Posterior cingulate gyrus (tissue), 11 donors: ENCODE results near the gene PIK3AP1.
"Not testable (repeated sequence)": the region's sequence is repeated elsewhere in the genome, so short reads cannot be mapped to it uniquely, and the experiment has no call there.

Experiments used
- DNase-seq, 10 donors: peaks; one replicate each; pipeline versions ENCODE4 v3.0.0 to v3.0.0-alpha.2; 2020 to 2021; ENCODE audit warnings: mixed read lengths in 3 of 10
- intact Hi-C: fragments of 100-400 bp; cut with DNase I; formaldehyde crosslinking; loops from one replicate; pipeline ENCODE4 v1.15.1; 2023

Gene PIK3AP1

DNA sequence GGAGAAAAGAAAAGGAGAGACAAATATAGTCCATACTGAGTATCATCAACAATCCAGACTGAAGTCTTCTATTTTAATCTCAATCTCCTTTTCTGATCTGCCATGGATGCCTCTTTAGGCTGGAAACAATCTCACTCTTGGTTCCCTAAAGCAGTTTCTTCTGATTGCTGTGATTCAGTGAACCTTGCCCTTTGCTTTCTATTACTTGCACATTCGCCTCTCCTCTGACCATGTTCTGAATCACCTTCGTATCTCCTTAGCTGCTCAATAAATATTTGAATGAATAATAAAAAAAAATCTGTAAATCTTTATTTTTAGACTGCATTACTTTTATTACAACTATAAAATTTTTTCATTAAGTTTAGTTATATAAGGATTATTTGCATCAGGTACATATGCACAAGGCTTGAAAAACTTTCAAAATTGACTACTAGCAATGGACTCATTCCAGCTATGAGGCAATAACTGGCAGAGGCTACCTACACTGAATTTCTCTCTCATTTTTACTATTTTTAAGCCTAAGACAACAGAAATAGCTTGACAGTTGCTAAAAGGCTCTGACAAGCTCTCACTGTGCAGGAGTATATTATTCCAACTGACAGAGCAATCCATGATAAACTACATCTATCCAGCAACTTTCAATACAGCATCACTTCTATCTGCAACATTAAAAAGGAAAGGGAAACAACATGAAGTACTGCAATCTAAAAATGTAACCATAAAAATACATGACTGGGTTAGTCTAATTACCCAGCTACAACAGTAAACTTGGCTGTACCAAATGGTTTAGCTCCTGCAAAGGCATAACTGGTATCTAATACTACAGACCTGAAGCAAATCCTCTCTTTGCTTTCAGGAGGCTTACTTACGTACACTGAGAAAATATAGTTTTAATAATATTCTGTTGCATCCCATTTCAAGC lies 159.1 kb downstream of the PIK3AP1 start:
- intact Hi-C loops = no loop called here
- DNase-seq = no peak

DNA sequence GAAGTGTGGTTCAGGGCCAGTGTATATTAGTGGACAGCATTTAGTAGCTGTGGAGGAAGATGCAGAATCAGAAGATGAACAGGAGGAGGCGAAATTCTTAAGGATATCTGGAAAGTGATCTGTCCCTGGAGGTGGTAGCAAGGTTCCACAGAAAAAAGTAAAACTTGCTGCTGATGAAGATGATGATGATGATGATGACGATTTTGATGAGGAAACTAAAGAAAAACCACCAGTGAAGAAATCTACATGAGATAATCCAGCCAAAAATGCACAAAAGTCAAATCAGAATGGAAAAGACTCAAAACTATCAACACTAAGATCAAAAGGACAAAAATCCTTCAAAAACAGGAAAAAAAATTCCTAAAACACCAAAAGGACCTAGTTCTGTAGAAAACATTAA lies 159.8 kb downstream of the PIK3AP1 start:
- DNase-seq = no peak
- intact Hi-C loops = no loop called here

DNA sequence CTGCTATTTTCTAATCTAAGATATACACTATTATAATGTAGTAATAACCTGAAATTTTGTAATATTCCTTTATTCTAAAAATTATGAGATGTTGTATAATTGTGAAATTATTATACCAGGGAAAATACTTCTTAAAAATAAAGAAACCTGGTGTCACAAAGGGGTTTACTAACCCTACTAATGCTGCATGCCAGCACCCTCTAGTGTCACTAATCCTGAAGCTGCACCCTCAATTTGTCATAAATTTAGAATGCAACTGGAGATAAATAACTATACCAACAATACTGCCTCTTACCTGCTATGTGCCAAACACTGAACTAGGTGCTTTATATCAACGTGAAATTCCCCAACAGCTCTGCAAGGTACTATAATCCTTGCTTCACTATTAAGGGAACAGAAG lies 164.3 kb downstream of the PIK3AP1 start:
- intact Hi-C loops = loop anchor here (5.0 kb wide), 2 partner anchors 159 to 179 kb away; no protein-coding TSS in a partner anchor
- DNase-seq = peak in 2 of 10 donors; percentile 5 to 26

DNA sequence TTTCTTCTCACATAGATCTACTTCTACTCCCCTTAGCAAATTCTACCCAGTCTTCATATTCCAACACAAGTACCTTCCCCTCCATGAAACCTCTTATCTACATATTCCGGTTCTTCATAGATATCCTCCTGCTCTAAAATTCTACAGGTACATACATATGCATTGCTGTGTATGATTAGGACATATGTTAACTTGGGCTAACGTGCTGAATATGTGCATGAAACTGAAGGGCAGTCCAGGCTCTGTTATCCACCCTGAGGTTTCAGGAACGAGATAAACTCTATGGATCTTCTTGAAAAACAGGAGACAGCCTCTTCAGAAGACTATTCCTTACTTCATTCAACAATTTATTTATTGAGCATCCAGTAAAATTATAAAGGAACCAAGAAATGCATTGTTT lies 165.0 kb downstream of the PIK3AP1 start:
- intact Hi-C loops = loop anchor here (5.0 kb wide), 2 partner anchors 158 to 178 kb away; no protein-coding TSS in a partner anchor
- no peak for DNase-seq

DNA sequence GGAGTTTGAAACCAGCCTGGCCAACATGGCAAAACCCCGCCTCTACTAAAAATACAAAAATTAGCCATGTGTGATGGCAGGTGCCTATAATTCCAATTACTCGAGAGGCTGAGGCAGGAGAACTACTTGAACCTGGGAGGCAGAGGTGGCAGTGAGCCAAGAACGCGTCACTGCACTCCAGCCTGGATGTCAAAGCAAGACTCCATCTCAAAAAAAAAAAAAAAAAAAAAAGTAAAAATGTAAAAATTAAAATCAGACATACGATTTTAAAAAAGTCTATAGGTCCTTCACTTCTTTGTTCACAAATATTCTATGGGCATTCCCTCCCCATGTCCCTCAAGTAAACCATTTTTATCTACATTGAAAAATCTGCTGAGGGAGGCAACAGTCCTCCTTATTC lies 171.7 kb downstream of the PIK3AP1 start:
- intact Hi-C loops = no loop called here
- peak in 4 of 10 donors; percentile 11 to 79 (median 69) for DNase-seq

DNA sequence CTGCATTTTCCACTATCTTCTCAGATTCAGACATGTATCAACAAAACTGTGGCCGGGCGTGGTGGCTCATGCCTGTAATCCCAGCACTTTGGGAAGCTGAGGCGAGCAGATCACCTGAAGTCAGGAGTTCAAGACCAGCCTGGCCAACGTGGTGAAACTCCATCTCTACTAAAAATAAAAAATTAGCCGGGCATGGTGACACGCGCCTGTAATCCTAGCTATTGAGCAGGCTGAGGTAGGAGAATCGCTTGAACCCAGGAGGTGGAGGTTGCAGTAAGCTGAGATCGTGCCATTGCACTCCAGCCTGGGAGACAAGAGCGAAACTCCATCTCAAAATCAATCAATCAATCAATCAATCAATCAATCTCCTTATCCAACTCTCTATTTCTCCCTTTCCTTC lies 174.8 kb downstream of the PIK3AP1 start:
- peak in 1 of 10 donors; percentile 77 for DNase-seq

More for the DNA sequence above, 174.8 kb downstream of the PIK3AP1 start:
- intact Hi-C loops = not testable (repeated sequence)
